K562 (cell line): ENCODE measurements around the gene DLK2. TPM values are rescaled to one million over a fixed set of nuclear protein-coding genes. Genes with fewer than 3 reads are reported as not detected.

ENCODE experiments used
- ATAC-seq: fragments of 200-7000 bp; cut with Tn5 transposase; 3 replicates; pipeline ENCODE4 v1.9.1; 2020; ENCODE audit warnings: moderate library complexity
- BruUV-seq: library from RNA; stranded (reverse); fragments of 400-500 nt; replicated peaks from 2 replicates; lab custom pipeline; 2021; lab: Mats Ljungman, UMichigan
- CTCF ChIA-PET: fragments of 300-600 bp; formaldehyde crosslinking; extraction: SDS; loops from one replicate; lab custom pipeline; 2021; ENCODE audit warnings: low intra/inter-chr PET ratio; lab: Yijun Ruan, JAX
- POLR2A ChIA-PET: fragments of 300-600, 350-650 bp; sonication (Branson Sonifier 250); formaldehyde crosslinking; extraction: SDS; loops from one replicate; lab custom pipeline; 2021; ENCODE audit warnings: antibody characterized with exemption, inconsistent platforms; lab: Yijun Ruan, JAX
- DNase-seq, 4 experiments: peaks; one replicate each; pipeline versions ENCODE4 v3.0.0 to v3.0.0-alpha.2; 2011 to 2018; ENCODE audit warnings: low spot score in 3 of 4, mixed read lengths in 3 of 4; ENCODE audit errors: extremely low read depth in 1 of 4
- FAIRE-seq: peaks from 2 replicates; lab custom pipeline; 2011; peaks lifted over from hg19 to GRCh38; lab: Jason Lieb, UNC
- H2AFZ ChIP-seq: 2 replicates; pipeline ENCODE4 v1.6.0; 2011; ENCODE audit warnings: low read depth, low read length, control low read depth, inconsistent platforms
- H3K27ac ChIP-seq: fragments of 200-600 bp; 3 replicates; pipeline ENCODE4 v1.8.0; 2011; ENCODE audit warnings: low read depth, mild to moderate bottlenecking, control low read depth, inconsistent platforms, low read length, moderate library complexity, mixed read lengths; ENCODE audit errors: extremely low read depth
- H3K27me3 ChIP-seq, 2 experiments: fragments of 300-600 bp in 1 of 2; 2 replicates in 1 of 2; 3 replicates in 1 of 2; pipeline versions ENCODE4 v1.6.0 to v1.8.0; 2011; ENCODE audit warnings: inconsistent platforms in 2 of 2, low read length in 2 of 2, mild to moderate bottlenecking in 1 of 2, mixed read lengths in 1 of 2, moderate library complexity in 1 of 2; ENCODE audit not compliant: control insufficient read depth in 2 of 2, insufficient read depth in 2 of 2
- H3K36me3 ChIP-seq: fragments of 300-600 bp; 3 replicates; pipeline ENCODE4 v1.8.0; 2011; ENCODE audit warnings: mild to moderate bottlenecking, low read length, inconsistent platforms; ENCODE audit not compliant: control insufficient read depth, insufficient read depth
- H3K4me1 ChIP-seq, 2 experiments: fragments of 200-600 bp in 1 of 2; replicated peaks in 1 of 2; 2 replicates in 1 of 2; 3 replicates in 1 of 2; pipeline versions ENCODE4 v1.5.1 to v1.8.0; 2011; ENCODE audit warnings: inconsistent platforms in 2 of 2, low read length in 2 of 2, mild to moderate bottlenecking in 1 of 2, mixed read lengths in 1 of 2, moderate library complexity in 1 of 2; ENCODE audit not compliant: control insufficient read depth in 2 of 2, insufficient read depth in 2 of 2
- H3K4me2 ChIP-seq: 2 replicates; pipeline ENCODE4 v1.6.1; 2011; ENCODE audit warnings: low read length, control low read depth, inconsistent platforms, mixed read lengths; ENCODE audit not compliant: insufficient read depth
- H3K4me3 ChIP-seq: fragments of 200-600 bp; sonication (generic), shearing (Covaris generic); 2 replicates; pipeline ENCODE4 v1.5.1; 2016; ENCODE audit warnings: control low read depth, inconsistent platforms
- H3K79me2 ChIP-seq: fragments of 200-600 bp; 3 replicates; pipeline ENCODE4 v1.8.0; 2011; ENCODE audit warnings: low read length, inconsistent platforms; ENCODE audit not compliant: control insufficient read depth, insufficient read depth
- H3K9ac ChIP-seq, 2 experiments: 2 replicates each; pipeline versions ENCODE4 v1.6.0 to v1.6.1; 2011; ENCODE audit warnings: low read depth in 2 of 2, low read length in 2 of 2, control low read depth in 1 of 2, inconsistent platforms in 1 of 2, mild to moderate bottlenecking in 1 of 2, mixed read lengths in 1 of 2; ENCODE audit not compliant: insufficient read depth in 1 of 2
- H3K9me1 ChIP-seq: one replicate; pipeline ENCODE4 v1.6.0; 2011; ENCODE audit warnings: inconsistent platforms, mild to moderate bottlenecking, low read length, moderate library complexity; ENCODE audit not compliant: control insufficient read depth, insufficient read depth
- H3K9me3 ChIP-seq: replicated peaks from 2 replicates; pipeline ENCODE4 v1.5.1; 2011; ENCODE audit warnings: low read depth, low read length, inconsistent platforms; ENCODE audit not compliant: control insufficient read depth, insufficient read depth
- H4K20me1 ChIP-seq: replicated peaks from 2 replicates; pipeline ENCODE4 v1.6.1; 2011; ENCODE audit warnings: low read length, inconsistent platforms, mixed read lengths; ENCODE audit not compliant: control insufficient read depth, insufficient read depth
- ADNP ChIP-seq: fragments of 200-800 bp; sonication (Bioruptor generic); IDR thresholded peaks from 2 replicates; pipeline ENCODE4 v1.6.1; 2016; ENCODE audit warnings: missing genetic modification characterization, missing compliant biosample characterization
- FOXA3 ChIP-seq, 2 experiments: fragments of 450-650 bp in 1 of 2; sonication (generic) in 1 of 2; formaldehyde crosslinking; IDR thresholded peaks in 1 of 2; conservative IDR thresholded peaks in 1 of 2; 2 replicates each; pipeline versions ENCODE4 v1.4.0 to v1.8.0; 2020 to 2022; ENCODE audit warnings: mild to moderate bottlenecking in 2 of 2, missing genetic modification reagents in 1 of 2
- IRF2 ChIP-seq: sonication (generic); formaldehyde crosslinking; IDR thresholded peaks from 2 replicates; pipeline ENCODE4 v1.8.1; 2022; ENCODE audit warnings: mild to moderate bottlenecking, missing genetic modification reagents
- KLF6 ChIP-seq: fragments of 250-450 bp; sonication (Bioruptor Pico); IDR thresholded peaks from 2 replicates; pipeline ENCODE4 v1.4.0; 2020; ENCODE audit warnings: mild to moderate bottlenecking, moderate library complexity, borderline replicate concordance
- NFIX ChIP-seq: fragments of 250-450 bp; sonication (Bioruptor Pico); IDR thresholded peaks from 2 replicates; pipeline ENCODE4 v1.4.0; 2020; ENCODE audit warnings: low read depth, mild to moderate bottlenecking, moderate library complexity
- PKNOX1 ChIP-seq: fragments of 450-650 bp; IDR thresholded peaks from 2 replicates; pipeline ENCODE4 v1.6.1; 2016
- SAP30 ChIP-seq: fragments of 200-600 bp; sonication (generic); IDR thresholded peaks from 2 replicates; pipeline ENCODE4 v1.6.1; 2012; ENCODE audit warnings: borderline replicate concordance, low read depth, mild to moderate bottlenecking, moderate library complexity, low read length, control low read depth, inconsistent platforms; ENCODE audit not compliant: insufficient read depth, poor library complexity, severe bottlenecking
- SIN3A ChIP-seq, 2 experiments: fragments of 150-350 bp in 1 of 2; IDR thresholded peaks; 2 replicates each; pipeline ENCODE4 v1.6.1; 2011 to 2016; ENCODE audit warnings: borderline replicate concordance in 2 of 2, low read depth in 2 of 2, low read length in 2 of 2, mild to moderate bottlenecking in 2 of 2, moderate library complexity in 2 of 2; ENCODE audit not compliant: control insufficient read depth in 1 of 2
- ZNF253 ChIP-seq: fragments of 250-450 bp; sonication (Bioruptor Pico); conservative IDR thresholded peaks from 2 replicates; pipeline ENCODE4 v1.6.1; 2021; ENCODE audit warnings: mild to moderate bottlenecking
- WGBS: fragments of 100-300 bp; shearing (Covaris generic); methylation state at CpG from one replicate; pipeline ENCODE4 v1.1.6; 2016; ENCODE audit warnings: low coverage, mixed read lengths; ENCODE audit not compliant: insufficient coverage; ENCODE audit errors: missing lambda C conversion rate; 5-methylcytosine and 5-hydroxymethylcytosine counted together
- in situ Hi-C: fragments of 300-500 bp; cut with MboI; formaldehyde crosslinking; loops from 4 replicates; pipeline ENCODE4 v1.15.0; 2018; ENCODE audit warnings: inconsistent platforms, mixed read lengths
- intact Hi-C: fragments of 100-400 bp; cut with micrococcal nuclease; formaldehyde crosslinking; loops from 2 replicates; pipeline ENCODE4 v1.14.2; 2022
- polyA plus RNA-seq, 8 experiments: library from polyadenylated mRNA; depleted of rRNA in 4 of 8; stranded (reverse) in 5 of 8; unstranded in 3 of 8; fragments of >200 nt; fragmentation: Nextera tagmentation in 2 of 8; fragmentation: Illumina TruSeq in 1 of 8; extraction: Ambion mirVana in 2 of 8; extraction: Trizol in 1 of 8; gene quantifications; 2 replicates each; pipeline versions ENCODE4 v1.2.1 to v1.2.3, GENCODE V29; 2011 to 2014; ENCODE audit warnings: inconsistent platforms in 1 of 8, missing spikeins in 1 of 8
- total RNA-seq, 7 experiments: library from RNA; depleted of rRNA in 6 of 7; stranded (reverse); fragments of >200 nt in 6 of 7; fragmentation: Illumina TruSeq in 2 of 7; extraction: Trizol in 2 of 7; gene quantifications; 2 replicates each; pipeline versions ENCODE4 v1.2.1 to v1.2.3, GENCODE V29; 2011 to 2021; ENCODE audit warnings: low replicate concordance in 1 of 7

Gene DLK2
- total and polyA plus RNA-seq, 9 of the 15 experiments (the other 6 are each of a cell fraction or from before 2014, with no cell fraction given) = 0.11 to 0.53 (median 0.29) TPM; not detected in 3

GRCh38 chr6:43451939-43452338 lies 3.4 kb downstream of the DLK2 start:
- ChIA-PET CTCF (no interaction called here), POLR2A (interaction anchor here (1.1 kb wide), 1 partner anchor 13 kb away, joined by 3 read pairs; no protein-coding TSS in a partner anchor)
- H3K9me3 ChIP-seq = 0 out of 2 replicates have a peak, but pooled peaks cover 6% of the 10 kb centered on the region
- peaks cover 24% of the 10 kb centered on the region; the same call in 1 of the 3 replicates for H3K36me3 ChIP-seq
- H3K27ac ChIP-seq = no peak overlapping the region
- ATAC-seq (no peak), DNase-seq (no peak), FAIRE-seq (no peak)
- H4K20me1 ChIP-seq = no peaks in the 10 kb centered on the region
- TF ChIP-seq PKNOX1 = no peak
- TF ChIP-seq KLF6 (CRISPR knock-in tag) = no peak
- no peak for TF ChIP-seq ADNP (tag)
- TF ChIP-seq ZNF253 (CRISPR knock-in tag) = no peak
- TF ChIP-seq SAP30 = no peak
- no peak for TF ChIP-seq NFIX (CRISPR knock-in tag)
- no peak for TF ChIP-seq SIN3A (IDR thresholded peaks at IDR 0.05; ENCODE audit: borderline replicate concordance in 2 of 2, control insufficient read depth in 1 of 2, low read depth in 2 of 2, low read length in 2 of 2)
- TF ChIP-seq FOXA3 (CRISPR knock-in tag; conservative IDR thresholded peaks at IDR 0.05 in 1 of 2, IDR thresholded peaks at IDR 0.05 in 1 of 2) = no peak
- TF ChIP-seq IRF2 (CRISPR knock-in tag) = no peak
- no peak overlapping the region for H3K4me3 ChIP-seq
- no peaks in the 10 kb centered on the region for H3K9me1 ChIP-seq
- H3K9ac ChIP-seq = no peak overlapping the region
- intact Hi-C loops = no loop called here
- in situ Hi-C loops = no loop called here
- WGBS = 83% methylated on average over 8 of the region's 8 CpGs
- BruUV-seq = no TSS peak
- no peaks in the 10 kb centered on the region; a peak in 1 of 5 replicates for H3K27me3 ChIP-seq
- peaks cover 0 to 18% of the 10 kb centered on the region in 2 experiments; a peak in 4 of 5 replicates for H3K4me1 ChIP-seq
- H3K4me2 ChIP-seq = no peak overlapping the region
- no peak overlapping the region for H2AFZ ChIP-seq
- no peaks in the 10 kb centered on the region for H3K79me2 ChIP-seq
